ENCODE data around the gene SH2D5.

DNA sequence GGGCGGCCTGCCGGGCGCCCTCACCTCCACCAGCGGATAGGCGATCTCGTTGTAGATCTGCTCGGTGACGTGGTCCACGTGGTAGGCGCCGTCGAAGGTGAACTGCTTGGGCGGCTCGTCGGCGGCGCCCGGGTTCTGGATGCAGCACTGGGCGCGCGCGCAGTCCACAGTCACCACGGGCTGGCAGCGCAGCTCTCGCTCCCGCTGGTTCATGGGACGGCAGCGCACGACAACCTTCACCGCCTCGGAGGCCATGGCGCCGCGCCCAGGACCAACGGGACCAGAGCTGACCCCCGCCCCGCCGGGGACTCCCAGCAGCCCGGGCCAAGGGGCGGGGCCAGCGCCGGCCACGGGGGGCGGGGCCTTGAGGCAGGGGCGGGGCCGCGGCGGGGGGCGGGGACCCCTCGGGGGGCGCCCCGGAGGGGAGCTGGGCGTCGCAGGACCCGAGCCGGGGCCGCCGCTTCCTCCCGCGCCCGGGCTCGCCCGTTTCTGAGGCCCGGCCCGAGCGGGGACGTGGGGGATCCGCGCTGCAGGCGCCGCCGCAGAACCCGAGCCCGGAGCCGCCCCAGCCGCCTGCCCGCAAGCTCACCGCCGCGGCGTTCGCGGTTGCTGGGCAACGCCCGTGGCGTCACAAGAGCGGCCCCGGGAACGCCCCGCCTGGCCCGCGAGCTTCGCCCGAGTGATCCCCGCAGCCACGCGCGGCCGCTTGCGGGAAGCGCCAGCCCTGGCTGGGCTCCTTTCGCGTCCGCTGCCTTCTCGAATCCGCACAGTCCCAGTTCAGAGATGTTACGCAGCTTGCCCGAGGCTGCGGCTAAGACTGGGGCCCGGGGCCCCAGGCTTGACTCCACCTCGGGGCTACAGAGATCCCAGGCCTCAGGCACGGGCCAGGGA, 14.8 kb downstream of the SH2D5 start, which contains the start of gene KIF17:
- no peak for TF ChIP-seq MYC (IDR thresholded peaks at IDR 0.05; ENCODE audit: low read depth, low read length)
- no peak for TF ChIP-seq POLR2AphosphoS5 (IDR thresholded peaks at IDR 0.05; ENCODE audit: insufficient read depth, low read depth, low read length)
- TF ChIP-seq, protein P1, sequence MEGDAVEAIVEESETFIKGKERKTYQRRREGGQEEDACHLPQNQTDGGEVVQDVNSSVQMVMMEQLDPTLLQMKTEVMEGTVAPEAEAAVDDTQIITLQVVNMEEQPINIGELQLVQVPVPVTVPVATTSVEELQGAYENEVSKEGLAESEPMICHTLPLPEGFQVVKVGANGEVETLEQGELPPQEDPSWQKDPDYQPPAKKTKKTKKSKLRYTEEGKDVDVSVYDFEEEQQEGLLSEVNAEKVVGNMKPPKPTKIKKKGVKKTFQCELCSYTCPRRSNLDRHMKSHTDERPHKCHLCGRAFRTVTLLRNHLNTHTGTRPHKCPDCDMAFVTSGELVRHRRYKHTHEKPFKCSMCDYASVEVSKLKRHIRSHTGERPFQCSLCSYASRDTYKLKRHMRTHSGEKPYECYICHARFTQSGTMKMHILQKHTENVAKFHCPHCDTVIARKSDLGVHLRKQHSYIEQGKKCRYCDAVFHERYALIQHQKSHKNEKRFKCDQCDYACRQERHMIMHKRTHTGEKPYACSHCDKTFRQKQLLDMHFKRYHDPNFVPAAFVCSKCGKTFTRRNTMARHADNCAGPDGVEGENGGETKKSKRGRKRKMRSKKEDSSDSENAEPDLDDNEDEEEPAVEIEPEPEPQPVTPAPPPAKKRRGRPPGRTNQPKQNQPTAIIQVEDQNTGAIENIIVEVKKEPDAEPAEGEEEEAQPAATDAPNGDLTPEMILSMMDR (IDR thresholded peaks at IDR 0.05; ENCODE audit: extremely low read depth in 1 of 2, insufficient read depth in 1 of 2, low read depth in 1 of 2, low read length in 2 of 2): no peak
- TF ChIP-seq EZH2 (IDR thresholded peaks at IDR 0.05; ENCODE audit: borderline replicate concordance, low read depth, low read length, severe bottlenecking): peak; percentile 55
- no peak for TF ChIP-seq POLR2A (IDR thresholded peaks at IDR 0.05; ENCODE audit: low read depth, low read length)

Data from endothelial cell of umbilical vein (primary cell).